Transverse colon (tissue), 4 donors: ENCODE measurements around the gene UBALD1. TPM values are rescaled to one million over a fixed set of nuclear protein-coding genes. Genes with fewer than 3 reads are reported as not detected.
A peak's percentile ranks its signal among the peaks of the same experiment; 100 is the strongest.

Experiments used
- DNase-seq: peaks from one replicate; pipeline ENCODE4 v3.0.0-alpha.2; 2019
- H3K27ac ChIP-seq, 4 donors: fragments of 200-600 bp; sonication (generic); 2 replicates each; pipeline ENCODE4 v1.5.1; 2016 to 2018; ENCODE audit warnings: inconsistent platforms in 4 of 4
- H3K27me3 ChIP-seq: fragments of 200-600 bp; sonication (generic); 2 replicates; pipeline ENCODE4 v1.5.1; 2017; ENCODE audit warnings: inconsistent platforms
- H3K36me3 ChIP-seq, 4 donors: fragments of 200-600 bp; sonication (generic); 2 replicates each; pipeline ENCODE4 v1.5.1; 2017 to 2019; ENCODE audit warnings: inconsistent platforms in 4 of 4
- H3K4me1 ChIP-seq, 4 donors: fragments of 200-600 bp; sonication (generic); 2 replicates each; pipeline ENCODE4 v1.5.1; 2017 to 2020; ENCODE audit warnings: inconsistent platforms in 4 of 4
- H3K4me3 ChIP-seq, 4 donors: fragments of 200-600 bp; sonication (generic); 1 replicate in 1 of 4; 2 replicates in 3 of 4; pipeline versions ENCODE4 v1.5.1 to v1.6.1; 2017 to 2019; ENCODE audit warnings: inconsistent platforms in 4 of 4
- H3K9me3 ChIP-seq, 2 donors: fragments of 200-600 bp; sonication (generic); 2 replicates each; pipeline ENCODE4 v1.5.1; 2017 to 2019; ENCODE audit warnings: inconsistent platforms in 2 of 2
- CTCF ChIP-seq, 5 experiments: fragments of 200-600 bp in 3 of 5; fragments of 450-650 bp in 2 of 5; sonication (generic) in 3 of 5; IDR thresholded peaks; 1 replicate in 2 of 5; 2 replicates in 3 of 5; pipeline ENCODE4 v1.5.1; 2016 to 2017; ENCODE audit warnings: antibody characterized with exemption in 5 of 5, inconsistent platforms in 3 of 5, mild to moderate bottlenecking in 2 of 5, moderate library complexity in 1 of 5
- EP300 ChIP-seq: sonication (generic); formaldehyde crosslinking; IDR thresholded peaks from one replicate; pipeline ENCODE4 v1.6.1; 2017; ENCODE audit warnings: antibody characterized with exemption, low read depth
- POLR2A ChIP-seq: fragments of 450-650 bp; IDR thresholded peaks from one replicate; pipeline ENCODE4 v1.6.1; 2016; ENCODE audit warnings: antibody characterized with exemption, mild to moderate bottlenecking, moderate library complexity
- POLR2AphosphoS5 ChIP-seq, 3 donors: sonication (generic); formaldehyde crosslinking; IDR thresholded peaks; one replicate each; pipeline ENCODE4 v1.6.1; 2016; ENCODE audit warnings: antibody characterized with exemption in 3 of 3
- WGBS, 2 donors: methylation state at CpG; one replicate each; pipeline ENCODE4 v1.1.5; 2018; ENCODE audit warnings: low coverage in 1 of 2; 5-methylcytosine and 5-hydroxymethylcytosine counted together
- in situ Hi-C, 4 donors: fragments of 200-750 bp; cut with MboI; loops; one replicate each; pipeline versions ENCODE4 v1.15.0 to v1.15.1; 2017; ENCODE audit warnings: low sequenced_read_pairs in 3 of 4, low pct_ligation_motif_present in 1 of 4, low pct_unique_long_range_greater_than_20kb in 1 of 4
- intact Hi-C: fragments of 100-400 bp; cut with DNase I; formaldehyde crosslinking; loops from one replicate; pipeline ENCODE4 v1.15.1; 2023; ENCODE audit warnings: low total_unique reads
- total RNA-seq, 4 donors: library from RNA; depleted of rRNA; stranded (reverse); fragments of >200 nt; gene quantifications; one replicate each; pipeline ENCODE4 v1.1.0, GENCODE V29; 2016

UBALD1 gene
- total RNA-seq, 4 donors from 2014 or later: 8.6 to 18.0 (median 10.5) TPM

GRCh38 chr16:4624015-4624826 is 9.5 kb upstream of the UBALD1 start, which contains the start of gene MGRN1:
Gene MGRN1 (plus strand): TSS chr16:4624826. CDS start chr16:4624961, 135 bp downstream.
- Histone ChIP-seq H3K4me3 (peak within 1 kb of the TSS; percentile 92 to 95 (median 94)), H3K9me3 (no peaks in the 10 kb centered on the region), H3K27ac (peak within 1 kb of the TSS; percentile 94 to 97 (median 96)), H3K27me3 (no peaks in the 10 kb centered on the region), H3K4me1 (peaks cover 11 to 24% (median 14%) of the 10 kb centered on the region in 4 donors), H3K36me3 (no peaks in the 10 kb centered on the region)
- intact Hi-C loops (no loop called here), in situ Hi-C loops (no loop called here)
- TF ChIP-seq EP300 (no peak), CTCF (IDR thresholded peaks at IDR 0.05) (peak; percentile 87 to 98 (median 93)), POLR2A (no peak), POLR2AphosphoS5 (IDR thresholded peaks at IDR 0.05) (peak in 2 of 3 donors; percentile 5 to 9)
- 15% methylated on average over 21 of the region's 42 CpGs; no CpG with 5 or more reads in 1 of the 2 donors for WGBS, 2 donors
- peak; percentile 95 for DNase-seq

GRCh38 chr16:4623593-4623992 is 8.9 kb upstream of the UBALD1 start:
- Histone ChIP-seq H3K4me1 (peaks cover 12 to 30% (median 15%) of the 10 kb centered on the region in 4 donors), H3K36me3 (no peaks in the 10 kb centered on the region), H3K27me3 (no peaks in the 10 kb centered on the region), H3K9me3 (no peaks in the 10 kb centered on the region), H3K4me3 (no peak overlapping the region), H3K27ac (peak overlapping the region; percentile 94 to 97 (median 96))
- no peak for DNase-seq
- intact Hi-C loops: no loop called here
- TF ChIP-seq POLR2AphosphoS5 (IDR thresholded peaks at IDR 0.05) (no peak), CTCF (IDR thresholded peaks at IDR 0.05) (no peak), EP300 (no peak), POLR2A (no peak)
- WGBS, 2 donors: 86% methylated on average over 7 of the region's 7 CpGs; no CpG with 5 or more reads in 1 of the 2 donors
- in situ Hi-C loops: no loop called here

- no peak overlapping the region for H3K4me3 ChIP-seq
- no peak overlapping the region for H3K27ac ChIP-seq
- intact Hi-C loops (no loop called here), in situ Hi-C loops (no loop called here)
- no peaks in the 10 kb centered on the region for H3K9me3 ChIP-seq
- no peak for DNase-seq
- no peaks in the 10 kb centered on the region for H3K27me3 ChIP-seq
- 70 to 82% methylated on average over 2 to 8 of the region's 8 CpGs for WGBS, 2 donors
- TF ChIP-seq EP300: no peak
- TF ChIP-seq CTCF (IDR thresholded peaks at IDR 0.05): no peak
- no peak for TF ChIP-seq POLR2AphosphoS5 (IDR thresholded peaks at IDR 0.05)
- no peak for TF ChIP-seq POLR2A
- H3K4me1 ChIP-seq: peaks cover 12 to 41% (median 25%) of the 10 kb centered on the region in 4 donors
- no peaks in the 10 kb centered on the region for H3K36me3 ChIP-seq
Measured at GRCh38 chr16:4618645-4619418, 4.1 kb upstream of the UBALD1 start.

- no peaks in the 10 kb centered on the region for H3K27me3 ChIP-seq
- no peak for DNase-seq
- no peaks in the 10 kb centered on the region for H3K9me3 ChIP-seq
- 89% methylated on average over 8 of the region's 8 CpGs; no CpG with 5 or more reads in 1 of the 2 donors for WGBS, 2 donors
- no peak overlapping the region for H3K4me3 ChIP-seq
- H3K36me3 ChIP-seq: no peaks in the 10 kb centered on the region
- in situ Hi-C loops (no loop called here), intact Hi-C loops (no loop called here)
- TF ChIP-seq POLR2A (no peak), POLR2AphosphoS5 (IDR thresholded peaks at IDR 0.05) (no peak), EP300 (no peak), CTCF (IDR thresholded peaks at IDR 0.05) (no peak)
- peak overlapping the region in 3 of 4 donors; percentile 98 to 99 (median 98) for H3K27ac ChIP-seq
- peaks cover 18 to 48% (median 34%) of the 10 kb centered on the region in 4 donors for H3K4me1 ChIP-seq
Measured at GRCh38 chr16:4617880-4618279, 3.2 kb upstream of the UBALD1 start.
